HG03460 (cell line): Measurements from ENCODE around the gene FANCC.

Experiments
- ATAC-seq: cut with Tn5 transposase; IDR thresholded peaks from one replicate; pipeline ENCODE4 v1.9.1; 2021; ENCODE audit not compliant: unreplicated experiment

The FANCC gene

GRCh38 chr9:95104581-95104960 lies 212.9 kb downstream of the FANCC start:
- ATAC-seq = no peak

- ATAC-seq = no peak
Measured at GRCh38 chr9:95103871-95104580, 213.5 kb downstream of the FANCC start.

- ATAC-seq = no peak
Measured at GRCh38 chr9:95103281-95103771, 214.2 kb downstream of the FANCC start.

GRCh38 chr9:95102572-95102971 lies 214.9 kb downstream of the FANCC start:
- no peak for ATAC-seq

- ATAC-seq = no peak
Measured at GRCh38 chr9:95102001-95102433, 215.5 kb downstream of the FANCC start.

GRCh38 chr9:95101326-95101725 lies 216.2 kb downstream of the FANCC start:
- no peak for ATAC-seq

- no peak for ATAC-seq
Measured at GRCh38 chr9:95100071-95100627, 217.4 kb downstream of the FANCC start.

- ATAC-seq = no peak
Measured at GRCh38 chr9:95099321-95100070, 218.0 kb downstream of the FANCC start.

- no peak for ATAC-seq
Measured at GRCh38 chr9:95098391-95098921, 219.1 kb downstream of the FANCC start.

- ATAC-seq = no peak
Measured at GRCh38 chr9:95097279-95097678, 220.2 kb downstream of the FANCC start.

GRCh38 chr9:95096807-95097206 lies 220.7 kb downstream of the FANCC start:
- ATAC-seq = no peak

GRCh38 chr9:95096381-95096780 lies 221.1 kb downstream of the FANCC start:
- ATAC-seq = no peak

- no peak for ATAC-seq
Measured at GRCh38 chr9:95095641-95096355, 221.7 kb downstream of the FANCC start.

GRCh38 chr9:95094002-95094401 lies 223.5 kb downstream of the FANCC start:
- no peak for ATAC-seq

GRCh38 chr9:95093586-95093985 lies 223.9 kb downstream of the FANCC start:
- ATAC-seq = no peak

GRCh38 chr9:95092262-95093072 lies 225.0 kb downstream of the FANCC start:
- ATAC-seq = no peak

GRCh38 chr9:95091601-95092261 lies 225.8 kb downstream of the FANCC start:
- no peak for ATAC-seq

- ATAC-seq = no peak
Measured at GRCh38 chr9:95090871-95091577, 226.5 kb downstream of the FANCC start.
